HepG2 (cell line): ENCODE results near the gene TTC39C. TPM values are rescaled to one million over a fixed set of nuclear protein-coding genes. Genes with fewer than 3 reads are reported as not detected.

ENCODE experiments used
- ATAC-seq: fragments of 200-7000 bp; cut with Tn5 transposase; 3 replicates; pipeline ENCODE4 v1.9.1; 2020; ENCODE audit warnings: mild to moderate bottlenecking, moderate library complexity
- BruUV-seq: library from RNA; stranded (reverse); fragments of 400-500 nt; replicated peaks from 2 replicates; lab custom pipeline; 2021; lab: Mats Ljungman, UMichigan
- CTCF ChIA-PET: fragments of 300-600 bp; formaldehyde crosslinking; extraction: SDS; loops from one replicate; lab custom pipeline; 2021; ENCODE audit warnings: low total read pairs, inconsistent platforms, low intra/inter-chr PET ratio; lab: Yijun Ruan, JAX
- POLR2A ChIA-PET: fragments of 350-600 bp; sonication (Branson Sonifier 250); formaldehyde crosslinking; loops from one replicate; lab custom pipeline; 2020; ENCODE audit warnings: antibody characterized with exemption, inconsistent platforms; lab: Yijun Ruan, JAX
- DNase-seq: peaks from one replicate; pipeline ENCODE4 v3.0.0-alpha.2; 2015; ENCODE audit warnings: low spot score
- FAIRE-seq: peaks from 3 replicates; lab custom pipeline; 2011; peaks lifted over from hg19 to GRCh38; lab: Jason Lieb, UNC
- H2AFZ ChIP-seq: one replicate; pipeline ENCODE4 v1.6.1; 2011; ENCODE audit warnings: low read length, inconsistent platforms
- H3K27ac ChIP-seq: fragments of 300-600 bp; 3 replicates; pipeline ENCODE4 v1.8.0; 2011; ENCODE audit warnings: mixed run types, mild to moderate bottlenecking, mixed read lengths, low read length, inconsistent platforms; ENCODE audit not compliant: insufficient read depth; ENCODE audit errors: extremely low read length
- H3K27me3 ChIP-seq, 2 experiments: fragments of 200-600 bp in 1 of 2; 2 replicates in 1 of 2; 3 replicates in 1 of 2; pipeline versions ENCODE4 v1.6.0 to v1.8.0; 2011; ENCODE audit warnings: low read length in 2 of 2, mild to moderate bottlenecking in 2 of 2, moderate library complexity in 2 of 2, inconsistent platforms in 1 of 2; ENCODE audit not compliant: insufficient read depth in 2 of 2, control insufficient read depth in 1 of 2
- H3K36me3 ChIP-seq, 2 experiments: fragments of 200-600 bp in 1 of 2; replicated peaks in 1 of 2; 2 replicates in 1 of 2; 3 replicates in 1 of 2; pipeline versions ENCODE4 v1.5.1 to v1.8.0; 2011; ENCODE audit warnings: low read length in 2 of 2, inconsistent platforms in 1 of 2; ENCODE audit not compliant: insufficient read depth in 2 of 2, control insufficient read depth in 1 of 2
- H3K4me1 ChIP-seq: 2 replicates; pipeline ENCODE4 v1.5.1; 2012; ENCODE audit warnings: low read length, inconsistent platforms; ENCODE audit not compliant: insufficient read depth
- H3K4me2 ChIP-seq: 2 replicates; pipeline ENCODE4 v1.6.0; 2011; ENCODE audit warnings: low read depth, low read length, inconsistent platforms
- H3K4me3 ChIP-seq, 3 experiments: fragments of 200-600 bp in 1 of 3; sonication (generic), shearing (Covaris generic) in 1 of 3; replicated peaks in 1 of 3; 2 replicates each; pipeline ENCODE4 v1.5.1; 2011 to 2016; ENCODE audit warnings: low read length in 3 of 3, inconsistent platforms in 2 of 3, low read depth in 2 of 3, mild to moderate bottlenecking in 2 of 3, control low read depth in 1 of 3, mixed read lengths in 1 of 3; ENCODE audit not compliant: insufficient read depth in 1 of 3
- H3K79me2 ChIP-seq: one replicate; pipeline ENCODE4 v1.6.1; 2011; ENCODE audit warnings: low read length, inconsistent platforms; ENCODE audit not compliant: insufficient read depth
- H3K9ac ChIP-seq: 2 replicates; pipeline ENCODE4 v1.6.0; 2011; ENCODE audit warnings: mild to moderate bottlenecking, low read depth, low read length, inconsistent platforms; ENCODE audit not compliant: insufficient read depth
- H3K9me3 ChIP-seq: 2 replicates; pipeline ENCODE4 v1.5.1; 2012; ENCODE audit warnings: mild to moderate bottlenecking, low read length
- H4K20me1 ChIP-seq: 2 replicates; pipeline ENCODE4 v1.6.0; 2011; ENCODE audit warnings: inconsistent platforms, mild to moderate bottlenecking, low read length, moderate library complexity; ENCODE audit not compliant: insufficient read depth
- LBX2 ChIP-seq: sonication (generic); formaldehyde crosslinking; IDR thresholded peaks from 2 replicates; pipeline ENCODE4 v1.5.0; 2020; ENCODE audit warnings: missing genetic modification reagents, mild to moderate bottlenecking, borderline replicate concordance
- PHF8 ChIP-seq: sonication (generic); formaldehyde crosslinking; IDR thresholded peaks from 2 replicates; pipeline ENCODE4 v1.5.0; 2020; ENCODE audit warnings: missing genetic modification reagents
- RBM39 ChIP-seq: fragments of 200-400 bp; formaldehyde crosslinking; IDR thresholded peaks from one replicate; pipeline ENCODE4 v1.6.1; 2018; ENCODE audit warnings: antibody characterized with exemption, mild to moderate bottlenecking, low read depth, low read length; ENCODE audit not compliant: poor library complexity, severe bottlenecking
- SMARCE1 ChIP-seq: fragments of 450-650 bp; IDR thresholded peaks from 2 replicates; pipeline ENCODE4 v1.6.1; 2017; ENCODE audit warnings: borderline replicate concordance
- ZNF792 ChIP-seq: IDR thresholded peaks from 2 replicates; pipeline ENCODE4 v1.6.1; 2016
- ZNF850 ChIP-seq: sonication (generic); formaldehyde crosslinking; conservative IDR thresholded peaks from 2 replicates; pipeline ENCODE4 v1.9.0; 2021; ENCODE audit warnings: mild to moderate bottlenecking, missing genetic modification reagents
- WGBS: methylation state at CpG from one replicate; pipeline ENCODE4 v1.1.6; 2017; ENCODE audit warnings: low lambda C conversion rate; 5-methylcytosine and 5-hydroxymethylcytosine counted together
- in situ Hi-C: cut with HindIII; loops from 2 replicates; pipeline ENCODE4 v1.10.0; 2017; ENCODE audit warnings: low pct_unique_long_range_greater_than_20kb; ENCODE audit not compliant: extremely low pct_ligation_motif_present
- intact Hi-C: fragments of 100-400 bp; cut with micrococcal nuclease; formaldehyde crosslinking; loops from one replicate; pipeline ENCODE4 v1.10.0; 2022; ENCODE audit not compliant: unreplicated experiment
- polyA plus RNA-seq, 8 experiments: library from polyadenylated mRNA; depleted of rRNA in 3 of 8; stranded (reverse) in 7 of 8; unstranded in 1 of 8; fragments of >200 nt; fragmentation: Illumina TruSeq in 4 of 8; extraction: Trizol in 4 of 8; gene quantifications; 2 replicates each; pipeline versions ENCODE4 v1.2.1 to v1.2.3, GENCODE V29; 2011 to 2016; ENCODE audit warnings: low read depth in 4 of 8, missing spikeins in 1 of 8, mixed read lengths in 1 of 8; ENCODE audit not compliant: insufficient read depth in 1 of 8
- total RNA-seq, 5 experiments: library from RNA; depleted of rRNA; stranded (reverse); fragments of >200 nt; fragmentation: Illumina TruSeq; extraction: Trizol; gene quantifications; 2 replicates each; pipeline ENCODE4 v1.2.3, GENCODE V29; 2016; ENCODE audit warnings: low read depth in 1 of 5
- TF ChIP-seq, protein P1 (sequence below): sonication (generic); formaldehyde crosslinking; IDR thresholded peaks from 2 replicates; pipeline ENCODE4 v1.4.0; 2020; ENCODE audit warnings: mild to moderate bottlenecking, low read depth, missing genetic modification reagents

The TTC39C gene
- total and polyA plus RNA-seq, 2 of the 13 experiments (the other 11 are each of a cell fraction or from before 2014, with no cell fraction given), result 19.1 to 25.9 TPM

GRCh38 chr18:24041691-24042090, 27.1 kb downstream of the TTC39C start:
- CTCF ChIA-PET, result no interaction called here
- Histone ChIP-seq H4K20me1 (no peaks in the 10 kb centered on the region), H3K4me2 (no peak overlapping the region), H3K79me2 (no peaks in the 10 kb centered on the region), H2AFZ (no peak overlapping the region), H3K9me3 (no peaks in the 10 kb centered on the region), H3K4me1 (no peaks in the 10 kb centered on the region), H3K27me3 (no peaks in the 10 kb centered on the region), H3K9ac (no peak overlapping the region), H3K4me3 (no peak overlapping the region), H3K27ac (no peak overlapping the region), H3K36me3 (no peaks in the 10 kb centered on the region)
- intact Hi-C loops, result no loop called here
- no peak for DNase-seq
- in situ Hi-C loops, result no loop called here
- 96% methylated on average over 4 of the region's 4 CpGs for WGBS
- no peak for ATAC-seq
- POLR2A ChIA-PET, result no interaction called here
- BruUV-seq, result no TSS peak
- FAIRE-seq, result no peak
- TF ChIP-seq PHF8 (CRISPR knock-in tag) (no peak), RBM39 (no peak)

GRCh38 chr18:24043403-24043802, 28.8 kb downstream of the TTC39C start:
- Histone ChIP-seq H3K27me3 (no peaks in the 10 kb centered on the region), H3K4me2 (no peak overlapping the region), H4K20me1 (no peaks in the 10 kb centered on the region), H2AFZ (no peak overlapping the region), H3K9ac (no peak overlapping the region), H3K27ac (no peak overlapping the region), H3K4me1 (no peaks in the 10 kb centered on the region), H3K4me3 (no peak overlapping the region), H3K79me2 (no peaks in the 10 kb centered on the region), H3K9me3 (no peaks in the 10 kb centered on the region), H3K36me3 (no peaks in the 10 kb centered on the region)
- DNase-seq (no peak), FAIRE-seq (no peak), ATAC-seq (no peak)
- TF ChIP-seq LBX2 (CRISPR knock-in tag), result no peak
- no peak for TF ChIP-seq ZNF850 (CRISPR knock-in tag)
- no peak for TF ChIP-seq ZNF792 (CRISPR knock-in tag)
- TF ChIP-seq, protein P1, sequence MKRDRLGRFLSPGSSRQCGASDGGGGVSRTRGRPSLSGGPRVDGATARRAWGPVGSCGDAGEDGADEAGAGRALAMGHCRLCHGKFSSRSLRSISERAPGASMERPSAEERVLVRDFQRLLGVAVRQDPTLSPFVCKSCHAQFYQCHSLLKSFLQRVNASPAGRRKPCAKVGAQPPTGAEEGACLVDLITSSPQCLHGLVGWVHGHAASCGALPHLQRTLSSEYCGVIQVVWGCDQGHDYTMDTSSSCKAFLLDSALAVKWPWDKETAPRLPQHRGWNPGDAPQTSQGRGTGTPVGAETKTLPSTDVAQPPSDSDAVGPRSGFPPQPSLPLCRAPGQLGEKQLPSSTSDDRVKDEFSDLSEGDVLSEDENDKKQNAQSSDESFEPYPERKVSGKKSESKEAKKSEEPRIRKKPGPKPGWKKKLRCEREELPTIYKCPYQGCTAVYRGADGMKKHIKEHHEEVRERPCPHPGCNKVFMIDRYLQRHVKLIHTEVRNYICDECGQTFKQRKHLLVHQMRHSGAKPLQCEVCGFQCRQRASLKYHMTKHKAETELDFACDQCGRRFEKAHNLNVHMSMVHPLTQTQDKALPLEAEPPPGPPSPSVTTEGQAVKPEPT (CRISPR knock-in tag), result no peak
- TF ChIP-seq SMARCE1, result no peak
- intact Hi-C loops, result no loop called here
- POLR2A ChIA-PET, result no interaction called here
- in situ Hi-C loops, result no loop called here
- no TSS peak for BruUV-seq
- WGBS, result 99% methylated on average over 6 of the region's 6 CpGs
- CTCF ChIA-PET, result no interaction called here
